Panc1 (cell line): ENCODE data around the gene SLC8B1. TPM values are rescaled to one million over a fixed set of nuclear protein-coding genes. Genes with fewer than 3 reads are reported as not detected.

ENCODE experiments used
- ATAC-seq: fragments of 200-7000 bp; cut with Tn5 transposase; 2 replicates; pipeline ENCODE4 v1.9.1; 2020; ENCODE audit warnings: mild to moderate bottlenecking, moderate library complexity
- BruUV-seq: library from RNA; stranded (reverse); fragments of 400-500 nt; replicated peaks from 2 replicates; lab custom pipeline; 2021; lab: Mats Ljungman, UMichigan
- CTCF ChIA-PET: fragments of 300-600 bp; sonication (Branson Sonifier 250); formaldehyde crosslinking; loops from one replicate; lab custom pipeline; 2022; ENCODE audit warnings: antibody characterized with exemption; lab: Charles Lee
- POLR2A ChIA-PET: fragments of 300-600 bp; sonication (Branson Sonifier 250); formaldehyde crosslinking; loops from one replicate; lab custom pipeline; 2022; ENCODE audit warnings: antibody characterized with exemption; lab: Charles Lee
- DNase-seq: peaks from one replicate; pipeline ENCODE4 v3.0.0-alpha.2; 2010; ENCODE audit warnings: low read depth, low spot score
- H3K27ac ChIP-seq: 2 replicates; pipeline ENCODE4 v1.5.1; 2011; ENCODE audit warnings: mild to moderate bottlenecking, low read length, inconsistent platforms
- H3K27me3 ChIP-seq: fragments of 200-500 bp; sonication (Bioruptor generic); 2 replicates; pipeline ENCODE4 v1.6.0; 2014; ENCODE audit warnings: low read length, inconsistent platforms; ENCODE audit not compliant: control insufficient read depth, insufficient read depth
- H3K36me3 ChIP-seq: fragments of 200-500 bp; sonication (Bioruptor generic); 2 replicates; pipeline ENCODE4 v1.5.1; 2014; ENCODE audit warnings: inconsistent platforms, mild to moderate bottlenecking, low read length, moderate library complexity; ENCODE audit not compliant: control insufficient read depth, insufficient read depth
- H3K4me1 ChIP-seq: 2 replicates; pipeline ENCODE4 v1.5.1; 2011; ENCODE audit warnings: inconsistent platforms, mild to moderate bottlenecking, low read length, moderate library complexity; ENCODE audit not compliant: control insufficient read depth, insufficient read depth
- H3K4me3 ChIP-seq, 2 experiments: 2 replicates each; pipeline ENCODE4 v1.5.1; 2011 to 2012; ENCODE audit warnings: low read depth in 2 of 2, low read length in 2 of 2, mild to moderate bottlenecking in 2 of 2, inconsistent platforms in 1 of 2, moderate library complexity in 1 of 2
- H3K9me3 ChIP-seq: fragments of 200-500 bp; sonication (Bioruptor generic); 2 replicates; pipeline ENCODE4 v1.5.1; 2014; ENCODE audit warnings: low read depth, mild to moderate bottlenecking, inconsistent platforms, low read length, moderate library complexity; ENCODE audit not compliant: control insufficient read depth, insufficient read depth
- POLR2AphosphoS5 ChIP-seq: IDR thresholded peaks from 2 replicates; pipeline ENCODE4 v1.6.1; 2012; ENCODE audit warnings: mild to moderate bottlenecking, low read depth, low read length, moderate library complexity
- SIN3A ChIP-seq: IDR thresholded peaks from 2 replicates; pipeline ENCODE4 v1.6.1; 2012; ENCODE audit warnings: low read depth, mild to moderate bottlenecking, low read length, moderate library complexity, borderline replicate concordance; ENCODE audit not compliant: insufficient read depth
- TCF7L2 ChIP-seq: IDR thresholded peaks from 2 replicates; pipeline ENCODE4 v1.6.1; 2011; ENCODE audit warnings: mild to moderate bottlenecking, low read depth, low read length, inconsistent platforms
- in situ Hi-C: cut with HindIII; loops from 2 replicates; pipeline ENCODE4 v1.10.0; 2016; ENCODE audit warnings: low sequenced_read_pairs, low pct_unique_long_range_greater_than_20kb
- intact Hi-C: fragments of 100-400 bp; cut with micrococcal nuclease; formaldehyde crosslinking; loops from one replicate; pipeline ENCODE4 v1.10.0; 2022; ENCODE audit not compliant: unreplicated experiment
- total RNA-seq: library from RNA; stranded (reverse); gene quantifications from one replicate; pipeline ENCODE4 v1.2.1, GENCODE V29; 2021; ENCODE audit not compliant: unreplicated experiment
- TF ChIP-seq, protein P1 (sequence below), 2 experiments: IDR thresholded peaks; 2 replicates each; pipeline ENCODE4 v1.6.1; 2011 to 2012; ENCODE audit warnings: low read depth in 2 of 2, control low read depth in 1 of 2, low read length in 1 of 2, mild to moderate bottlenecking in 1 of 2, moderate library complexity in 1 of 2; ENCODE audit not compliant: insufficient read depth in 1 of 2
- TF ChIP-seq, protein P2 (sequence below): fragments of 450-650 bp; IDR thresholded peaks from 2 replicates; pipeline ENCODE4 v1.5.1; 2017; ENCODE audit warnings: mild to moderate bottlenecking

The SLC8B1 gene
- total RNA-seq, 1 experiment from 2014 or later = 26.7 TPM

- ChIA-PET POLR2A (no interaction called here), CTCF (interaction anchor here (0.5 kb wide), 1 partner anchor 1945 kb away, joined by 3 read pairs; no protein-coding TSS in a partner anchor)
- DNase-seq (no peak), ATAC-seq (no peak)
- BruUV-seq = TSS peak; percentile 68
- in situ Hi-C loops (no loop called here), intact Hi-C loops (no loop called here)
- Histone ChIP-seq H3K27ac (no peak overlapping the region; the same call in 1 of the 2 replicates), H3K27me3 (no peaks in the 10 kb centered on the region), H3K9me3 (no peaks in the 10 kb centered on the region), H3K4me1 (0 out of 2 replicates have a peak, but pooled peaks cover 4% of the 10 kb centered on the region), H3K36me3 (no peaks in the 10 kb centered on the region; the same call in 1 of the 2 replicates), H3K4me3 (peak overlapping the region in 1 of 2 experiments; percentile 72; a peak in 2 of 4 replicates)
- no peak for TF ChIP-seq TCF7L2
- no peak for TF ChIP-seq POLR2AphosphoS5
- TF ChIP-seq, protein P1, sequence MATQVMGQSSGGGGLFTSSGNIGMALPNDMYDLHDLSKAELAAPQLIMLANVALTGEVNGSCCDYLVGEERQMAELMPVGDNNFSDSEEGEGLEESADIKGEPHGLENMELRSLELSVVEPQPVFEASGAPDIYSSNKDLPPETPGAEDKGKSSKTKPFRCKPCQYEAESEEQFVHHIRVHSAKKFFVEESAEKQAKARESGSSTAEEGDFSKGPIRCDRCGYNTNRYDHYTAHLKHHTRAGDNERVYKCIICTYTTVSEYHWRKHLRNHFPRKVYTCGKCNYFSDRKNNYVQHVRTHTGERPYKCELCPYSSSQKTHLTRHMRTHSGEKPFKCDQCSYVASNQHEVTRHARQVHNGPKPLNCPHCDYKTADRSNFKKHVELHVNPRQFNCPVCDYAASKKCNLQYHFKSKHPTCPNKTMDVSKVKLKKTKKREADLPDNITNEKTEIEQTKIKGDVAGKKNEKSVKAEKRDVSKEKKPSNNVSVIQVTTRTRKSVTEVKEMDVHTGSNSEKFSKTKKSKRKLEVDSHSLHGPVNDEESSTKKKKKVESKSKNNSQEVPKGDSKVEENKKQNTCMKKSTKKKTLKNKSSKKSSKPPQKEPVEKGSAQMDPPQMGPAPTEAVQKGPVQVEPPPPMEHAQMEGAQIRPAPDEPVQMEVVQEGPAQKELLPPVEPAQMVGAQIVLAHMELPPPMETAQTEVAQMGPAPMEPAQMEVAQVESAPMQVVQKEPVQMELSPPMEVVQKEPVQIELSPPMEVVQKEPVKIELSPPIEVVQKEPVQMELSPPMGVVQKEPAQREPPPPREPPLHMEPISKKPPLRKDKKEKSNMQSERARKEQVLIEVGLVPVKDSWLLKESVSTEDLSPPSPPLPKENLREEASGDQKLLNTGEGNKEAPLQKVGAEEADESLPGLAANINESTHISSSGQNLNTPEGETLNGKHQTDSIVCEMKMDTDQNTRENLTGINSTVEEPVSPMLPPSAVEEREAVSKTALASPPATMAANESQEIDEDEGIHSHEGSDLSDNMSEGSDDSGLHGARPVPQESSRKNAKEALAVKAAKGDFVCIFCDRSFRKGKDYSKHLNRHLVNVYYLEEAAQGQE (IDR thresholded peaks at IDR 0.05; ENCODE audit: insufficient read depth in 1 of 2, low read depth in 2 of 2, low read length in 1 of 2) = no peak
- no peak for TF ChIP-seq SIN3A
- TF ChIP-seq, protein P2, sequence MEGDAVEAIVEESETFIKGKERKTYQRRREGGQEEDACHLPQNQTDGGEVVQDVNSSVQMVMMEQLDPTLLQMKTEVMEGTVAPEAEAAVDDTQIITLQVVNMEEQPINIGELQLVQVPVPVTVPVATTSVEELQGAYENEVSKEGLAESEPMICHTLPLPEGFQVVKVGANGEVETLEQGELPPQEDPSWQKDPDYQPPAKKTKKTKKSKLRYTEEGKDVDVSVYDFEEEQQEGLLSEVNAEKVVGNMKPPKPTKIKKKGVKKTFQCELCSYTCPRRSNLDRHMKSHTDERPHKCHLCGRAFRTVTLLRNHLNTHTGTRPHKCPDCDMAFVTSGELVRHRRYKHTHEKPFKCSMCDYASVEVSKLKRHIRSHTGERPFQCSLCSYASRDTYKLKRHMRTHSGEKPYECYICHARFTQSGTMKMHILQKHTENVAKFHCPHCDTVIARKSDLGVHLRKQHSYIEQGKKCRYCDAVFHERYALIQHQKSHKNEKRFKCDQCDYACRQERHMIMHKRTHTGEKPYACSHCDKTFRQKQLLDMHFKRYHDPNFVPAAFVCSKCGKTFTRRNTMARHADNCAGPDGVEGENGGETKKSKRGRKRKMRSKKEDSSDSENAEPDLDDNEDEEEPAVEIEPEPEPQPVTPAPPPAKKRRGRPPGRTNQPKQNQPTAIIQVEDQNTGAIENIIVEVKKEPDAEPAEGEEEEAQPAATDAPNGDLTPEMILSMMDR = no peak
Observed at GRCh38 chr12:113359939-113360748, 25.2 kb upstream of the SLC8B1 start.

DNA sequence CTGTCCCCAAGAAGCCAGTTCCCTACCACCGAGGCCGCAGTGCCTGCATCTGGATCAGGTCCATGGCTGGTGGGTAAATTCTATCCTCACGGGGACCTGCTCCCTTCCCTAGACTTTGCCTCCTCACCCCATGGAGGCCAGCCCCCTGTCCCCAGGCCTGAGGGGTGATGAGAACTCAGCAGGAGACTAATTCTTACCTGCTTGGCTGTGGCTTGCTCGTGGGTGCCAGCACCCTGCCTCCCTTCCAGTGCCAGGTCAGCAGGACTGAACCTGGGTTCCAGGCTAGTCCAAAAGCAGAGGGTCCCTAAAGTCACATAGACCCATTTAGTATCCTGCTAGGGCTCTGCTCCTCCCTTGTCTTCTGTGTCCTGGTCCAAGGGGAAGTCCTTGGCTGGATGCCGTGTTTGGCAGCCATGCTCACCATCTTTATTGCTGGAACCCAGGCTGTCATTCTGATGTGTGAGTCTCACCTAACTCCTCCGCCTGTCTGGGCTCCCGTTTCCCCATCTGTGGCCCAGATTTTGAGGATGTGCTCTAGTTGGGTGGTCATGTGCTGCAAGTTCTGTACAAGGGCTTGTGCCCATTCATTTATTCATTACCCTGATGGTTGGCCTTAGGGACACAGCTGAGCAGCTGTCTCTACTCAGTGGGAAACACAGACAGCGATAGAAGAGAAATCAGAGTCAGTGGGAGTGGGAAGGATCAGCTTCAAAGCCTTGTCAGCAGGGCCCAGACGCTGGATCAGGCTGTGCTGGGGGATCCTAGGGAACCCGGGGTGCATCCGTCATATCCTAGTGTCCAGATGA lies 24.4 kb upstream of the SLC8B1 start:
- in situ Hi-C loops = no loop called here

More for the DNA sequence above, 24.4 kb upstream of the SLC8B1 start:
- no peak for DNase-seq
- ATAC-seq = peak; percentile 5; the same call in 1 of the 2 replicates
- peak overlapping the region; percentile 60 for H3K27ac ChIP-seq
- TF ChIP-seq, protein P1 (IDR thresholded peaks at IDR 0.05; ENCODE audit: insufficient read depth in 1 of 2, low read depth in 2 of 2, low read length in 1 of 2) = no peak
- no peak for TF ChIP-seq SIN3A
- no peak for TF ChIP-seq POLR2AphosphoS5
- TF ChIP-seq TCF7L2 = no peak
- TF ChIP-seq, protein P2 = no peak
- H3K27me3 ChIP-seq = no peaks in the 10 kb centered on the region
- H3K4me3 ChIP-seq = peak overlapping the region; percentile 72 to 75
- no peaks in the 10 kb centered on the region; the same call in 1 of the 2 replicates for H3K36me3 ChIP-seq
- H3K4me1 ChIP-seq = 0 out of 2 replicates have a peak, but pooled peaks cover 4% of the 10 kb centered on the region
- H3K9me3 ChIP-seq = no peaks in the 10 kb centered on the region
- POLR2A ChIA-PET = no interaction called here
- CTCF ChIA-PET = no interaction called here
- no TSS peak for BruUV-seq
- intact Hi-C loops = no loop called here
